K562 (cell line): ENCODE data around the gene HOXB8. TPM values are rescaled to one million over a fixed set of nuclear protein-coding genes. Genes with fewer than 3 reads are reported as not detected.
A peak's percentile ranks its signal among the peaks of the same experiment; 100 is the strongest.

Experiments used
- BDP1 ChIP-seq: IDR thresholded peaks from 3 replicates; pipeline ENCODE4 v1.6.1; 2011; ENCODE audit not compliant: insufficient read length, insufficient read depth
- CEBPG ChIP-seq, 3 experiments: fragments of 200-800 bp in 1 of 3; sonication (Bioruptor generic) in 1 of 3; sonication (generic) in 1 of 3; formaldehyde crosslinking in 1 of 3; IDR thresholded peaks in 2 of 3; conservative IDR thresholded peaks in 1 of 3; 2 replicates each; pipeline versions ENCODE4 v1.6.1 to v1.8.0; 2016 to 2022; ENCODE audit warnings: missing compliant biosample characterization in 2 of 3, missing genetic modification characterization in 2 of 3, mild to moderate bottlenecking in 1 of 3, missing genetic modification reagents in 1 of 3
- CHD4 ChIP-seq: fragments of 200-600 bp; sonication (generic); IDR thresholded peaks from 3 replicates; pipeline ENCODE4 v1.6.1; 2012; ENCODE audit warnings: low read depth, mild to moderate bottlenecking, mixed read lengths, low read length, inconsistent platforms; ENCODE audit not compliant: insufficient read depth, insufficient replicate concordance, poor library complexity, severe bottlenecking
- E2F6 ChIP-seq, 2 experiments: IDR thresholded peaks; 2 replicates each; pipeline ENCODE4 v1.6.1; 2011; ENCODE audit warnings: borderline replicate concordance in 1 of 2, control low read depth in 1 of 2, low read depth in 1 of 2, low read length in 1 of 2, mild to moderate bottlenecking in 1 of 2, mixed read lengths in 1 of 2, moderate library complexity in 1 of 2; ENCODE audit not compliant: insufficient read depth in 1 of 2, insufficient read length in 1 of 2, poor library complexity in 1 of 2, severe bottlenecking in 1 of 2; ENCODE audit errors: extremely low read depth in 1 of 2
- EP400 ChIP-seq: fragments of 450-650 bp; IDR thresholded peaks from 2 replicates; pipeline ENCODE4 v1.6.1; 2017; ENCODE audit warnings: antibody characterized with exemption, mild to moderate bottlenecking, moderate library complexity
- HNRNPLL ChIP-seq: fragments of 200-400 bp; formaldehyde crosslinking; IDR thresholded peaks from 2 replicates; pipeline ENCODE4 v1.6.1; 2017; ENCODE audit warnings: low read length, low read depth, mild to moderate bottlenecking; ENCODE audit not compliant: poor library complexity, severe bottlenecking
- LARP7 ChIP-seq: fragments of 450-650 bp; IDR thresholded peaks from 2 replicates; pipeline ENCODE4 v1.6.1; 2016
- LEF1 ChIP-seq: fragments of 450-650 bp; IDR thresholded peaks from 2 replicates; pipeline ENCODE4 v1.6.1; 2016; ENCODE audit warnings: mild to moderate bottlenecking
- PATZ1 ChIP-seq: fragments of 250-450 bp; sonication (Bioruptor Pico); IDR thresholded peaks from 2 replicates; pipeline ENCODE4 v1.5.0; 2020; ENCODE audit warnings: mild to moderate bottlenecking, borderline replicate concordance
- PHF8 ChIP-seq: fragments of 200-600 bp; sonication (generic); IDR thresholded peaks from 2 replicates; pipeline ENCODE4 v1.6.1; 2012; ENCODE audit warnings: mixed run types, mild to moderate bottlenecking, inconsistent platforms, low read length, moderate library complexity, borderline replicate concordance
- POLR2A ChIP-seq: fragments of 450-650 bp; conservative IDR thresholded peaks from 2 replicates; pipeline ENCODE4 v1.6.1; 2016
- THAP7 ChIP-seq: fragments of 250-450 bp; sonication (Bioruptor Pico); IDR thresholded peaks from 2 replicates; pipeline ENCODE4 v1.5.0; 2021
- USF2 ChIP-seq: sonication (generic); formaldehyde crosslinking; IDR thresholded peaks from 2 replicates; pipeline ENCODE4 v1.5.0; 2020; ENCODE audit warnings: missing genetic modification reagents
- ZBTB11 ChIP-seq, 3 experiments: fragments of 200-800 bp in 1 of 3; fragments of 250-450 bp in 1 of 3; fragments of 450-650 bp in 1 of 3; sonication (Bioruptor Pico) in 1 of 3; sonication (Bioruptor generic) in 1 of 3; formaldehyde crosslinking in 1 of 3; IDR thresholded peaks; 2 replicates each; pipeline versions ENCODE4 v1.6.1 to v1.8.0; 2016 to 2022; ENCODE audit warnings: mild to moderate bottlenecking in 2 of 3, missing genetic modification characterization in 2 of 3, missing compliant biosample characterization in 1 of 3, moderate library complexity in 1 of 3
- ZKSCAN3 ChIP-seq: fragments of 250-450 bp; sonication (Bioruptor Pico); IDR thresholded peaks from 2 replicates; pipeline ENCODE4 v1.4.0; 2020
- ZNF282 ChIP-seq: sonication (generic); formaldehyde crosslinking; IDR thresholded peaks from 2 replicates; pipeline ENCODE4 v1.8.1; 2023; ENCODE audit warnings: missing genetic modification reagents
- ZNF3 ChIP-seq: fragments of 250-450 bp; sonication (Bioruptor Pico); IDR thresholded peaks from 2 replicates; pipeline ENCODE4 v1.5.0; 2021; ENCODE audit warnings: mild to moderate bottlenecking, moderate library complexity
- ZNF583 ChIP-seq: fragments of 250-450 bp; sonication (Bioruptor Pico); IDR thresholded peaks from 2 replicates; pipeline ENCODE4 v1.4.0; 2020
- ZNF76 ChIP-seq: fragments of 250-450 bp; sonication (Bioruptor Pico); IDR thresholded peaks from 2 replicates; pipeline ENCODE4 v1.4.0; 2020; ENCODE audit warnings: mild to moderate bottlenecking, moderate library complexity, borderline replicate concordance
- ZSCAN29 ChIP-seq: fragments of 450-650 bp; IDR thresholded peaks from 2 replicates; pipeline ENCODE4 v1.6.1; 2017
- polyA plus RNA-seq, 8 experiments: library from polyadenylated mRNA; depleted of rRNA in 4 of 8; stranded (reverse) in 5 of 8; unstranded in 3 of 8; fragments of >200 nt; fragmentation: Nextera tagmentation in 2 of 8; fragmentation: Illumina TruSeq in 1 of 8; extraction: Ambion mirVana in 2 of 8; extraction: Trizol in 1 of 8; gene quantifications; 2 replicates each; pipeline versions ENCODE4 v1.2.1 to v1.2.3, GENCODE V29; 2011 to 2014; ENCODE audit warnings: inconsistent platforms in 1 of 8, missing spikeins in 1 of 8
- total RNA-seq, 7 experiments: library from RNA; depleted of rRNA in 6 of 7; stranded (reverse); fragments of >200 nt in 6 of 7; fragmentation: Illumina TruSeq in 2 of 7; extraction: Trizol in 2 of 7; gene quantifications; 2 replicates each; pipeline versions ENCODE4 v1.2.1 to v1.2.3, GENCODE V29; 2011 to 2021; ENCODE audit warnings: low replicate concordance in 1 of 7

The HOXB8 gene
- total and polyA plus RNA-seq, 9 of the 15 experiments (the other 6 are each of a cell fraction or from before 2014, with no cell fraction given), result 0.52 to 23.8 (median 3.6) TPM

GRCh38 chr17:48623583-48623982, 8.5 kb upstream of the HOXB8 start (continued):
- TF ChIP-seq ZNF76, result no peak
- TF ChIP-seq CHD4, result no peak
- no peak for TF ChIP-seq BDP1
- no peak for TF ChIP-seq ZNF282 (CRISPR knock-in tag)
- peak; percentile 47; the same call in 1 of the 2 replicates for TF ChIP-seq EP400
- TF ChIP-seq POLR2A, result 0 out of 2 replicates have a peak, but pooled peaks have one; percentile 44
- no peak for TF ChIP-seq HNRNPLL
- no peak for TF ChIP-seq ZBTB11 (CRISPR knock-in tag; IDR thresholded peaks at IDR 0.05)
- no peak for TF ChIP-seq THAP7
- 0 out of 2 replicates have a peak, but pooled peaks have one; percentile 14 for TF ChIP-seq ZSCAN29
- TF ChIP-seq LEF1, result no peak
- TF ChIP-seq CEBPG (CRISPR knock-in tag; IDR thresholded peaks at IDR 0.05), result peak; percentile 96
- TF ChIP-seq CEBPG (tag; conservative IDR thresholded peaks at IDR 0.05 in 1 of 2, IDR thresholded peaks at IDR 0.05 in 1 of 2), result peak in 1 of 2 experiments; percentile 46; a peak in 2 of 4 replicates
- TF ChIP-seq ZKSCAN3 (CRISPR knock-in tag), result no peak
- TF ChIP-seq E2F6 (IDR thresholded peaks at IDR 0.05; ENCODE audit: borderline replicate concordance in 1 of 2, extremely low read depth in 1 of 2, insufficient read depth in 1 of 2, insufficient read length in 1 of 2, low read depth in 1 of 2, low read length in 1 of 2, poor library complexity in 1 of 2, severe bottlenecking in 1 of 2), result no peak
- no peak for TF ChIP-seq ZNF583 (CRISPR knock-in tag)
- TF ChIP-seq ZNF3, result no peak
- TF ChIP-seq PHF8, result no peak
- no peak for TF ChIP-seq USF2 (CRISPR knock-in tag)
- no peak for TF ChIP-seq LARP7
- TF ChIP-seq PATZ1, result no peak
